ENCODE results near the gene RNF32.
"Not testable (repeated sequence)": the region's sequence is repeated elsewhere in the genome, so short reads cannot be mapped to it uniquely, and the experiment has no call there.

The RNF32 gene

GRCh38 chr7:156629873-156630272 is 10.7 kb upstream of the RNF32 start:
- peaks cover 22% of the 10 kb centered on the region for H3K9me3 ChIP-seq (ENCODE audit: insufficient read depth, low read depth, low read length)
- no peak overlapping the region for H3K9ac ChIP-seq (ENCODE audit: low read depth, low read length)
- no peaks in the 10 kb centered on the region for H3K36me3 ChIP-seq (ENCODE audit: insufficient read depth, low read depth, low read length)
- peaks cover 4% of the 10 kb centered on the region for H3K4me1 ChIP-seq (ENCODE audit: insufficient read depth, low read length)
- no peaks in the 10 kb centered on the region for H3K27me3 ChIP-seq (ENCODE audit: insufficient read depth, low read length)
- no peak overlapping the region for H3K27ac ChIP-seq (ENCODE audit: low read length)
- H3K4me3 ChIP-seq (ENCODE audit: low read length) = no peak overlapping the region

GRCh38 chr7:156634117-156634516 is 6.5 kb upstream of the RNF32 start:
- Histone ChIP-seq H3K4me1 (ENCODE audit: insufficient read depth, low read length) (no peaks in the 10 kb centered on the region), H3K4me3 (ENCODE audit: low read length) (no peak overlapping the region), H3K27me3 (ENCODE audit: insufficient read depth, low read length) (peaks cover 2% of the 10 kb centered on the region; the same call in 1 of the 2 replicates), H3K9ac (ENCODE audit: low read depth, low read length) (no peak overlapping the region), H3K27ac (ENCODE audit: low read length) (no peak overlapping the region), H3K9me3 (ENCODE audit: insufficient read depth, low read depth, low read length) (peaks cover 13% of the 10 kb centered on the region), H3K36me3 (ENCODE audit: insufficient read depth, low read depth, low read length) (no peaks in the 10 kb centered on the region)

- Histone ChIP-seq H3K9me3 (ENCODE audit: insufficient read depth, low read depth, low read length) (no peaks in the 10 kb centered on the region; the same call in 1 of the 2 replicates), H3K36me3 (ENCODE audit: insufficient read depth, low read depth, low read length) (no peaks in the 10 kb centered on the region), H3K27me3 (ENCODE audit: insufficient read depth, low read length) (peaks cover 12% of the 10 kb centered on the region), H3K9ac (ENCODE audit: low read depth, low read length) (no peak overlapping the region), H3K4me3 (ENCODE audit: low read length) (no peak overlapping the region), H3K4me1 (ENCODE audit: insufficient read depth, low read length) (no peaks in the 10 kb centered on the region), H3K27ac (ENCODE audit: low read length) (no peak overlapping the region)
These were observed 4.8 kb upstream of the RNF32 start for GRCh38 chr7:156635529-156636385.

GRCh38 chr7:156637093-156637492 is 3.5 kb upstream of the RNF32 start:
- not testable (repeated sequence) for H3K4me3 ChIP-seq (ENCODE audit: low read length); H3K27ac ChIP-seq (ENCODE audit: low read length); H3K9ac ChIP-seq (ENCODE audit: low read depth, low read length); H3K9me3 ChIP-seq (ENCODE audit: insufficient read depth, low read depth, low read length); H3K36me3 ChIP-seq (ENCODE audit: insufficient read depth, low read depth, low read length); H3K4me1 ChIP-seq (ENCODE audit: insufficient read depth, low read length)
- H3K27me3 ChIP-seq (ENCODE audit: insufficient read depth, low read length) = peaks cover 24% of the 10 kb centered on the region

GRCh38 chr7:156638443-156639077 is 2.0 kb upstream of the RNF32 start:
- Histone ChIP-seq H3K9ac (ENCODE audit: low read depth, low read length) (no peak overlapping the region), H3K27me3 (ENCODE audit: insufficient read depth, low read length) (peaks cover 35% of the 10 kb centered on the region), H3K9me3 (ENCODE audit: insufficient read depth, low read depth, low read length) (no peaks in the 10 kb centered on the region; the same call in 1 of the 2 replicates), H3K27ac (ENCODE audit: low read length) (no peak overlapping the region), H3K4me1 (ENCODE audit: insufficient read depth, low read length) (peaks cover 3% of the 10 kb centered on the region; the same call in 1 of the 2 replicates), H3K4me3 (ENCODE audit: low read length) (no peak overlapping the region), H3K36me3 (ENCODE audit: insufficient read depth, low read depth, low read length) (no peaks in the 10 kb centered on the region)

- Histone ChIP-seq H3K9ac (ENCODE audit: low read depth, low read length) (peak overlapping the region; percentile 20; the same call in 1 of the 2 replicates), H3K4me3 (ENCODE audit: low read length) (peak overlapping the region; percentile 72; the same call in 1 of the 2 replicates), H3K4me1 (ENCODE audit: insufficient read depth, low read length) (peaks cover 3% of the 10 kb centered on the region; the same call in 1 of the 2 replicates), H3K27ac (ENCODE audit: low read length) (no peak overlapping the region), H3K27me3 (ENCODE audit: insufficient read depth, low read length) (peaks cover 35% of the 10 kb centered on the region), H3K9me3 (ENCODE audit: insufficient read depth, low read depth, low read length) (no peaks in the 10 kb centered on the region; the same call in 1 of the 2 replicates), H3K36me3 (ENCODE audit: insufficient read depth, low read depth, low read length) (no peaks in the 10 kb centered on the region)
These were observed 933 bp upstream of the RNF32 start for GRCh38 chr7:156639426-156640256.

- H3K4me1 ChIP-seq (ENCODE audit: insufficient read depth, low read length) = peaks cover 3% of the 10 kb centered on the region; the same call in 1 of the 2 replicates
- H3K9me3 ChIP-seq (ENCODE audit: insufficient read depth, low read depth, low read length) = no peaks in the 10 kb centered on the region; the same call in 1 of the 2 replicates
- H3K27ac ChIP-seq (ENCODE audit: low read length) = no peak overlapping the region
- peak overlapping the region; percentile 77; the same call in 1 of the 2 replicates for H3K9ac ChIP-seq (ENCODE audit: low read depth, low read length)
- H3K4me3 ChIP-seq (ENCODE audit: low read length) = peak overlapping the region; percentile 72
- H3K27me3 ChIP-seq (ENCODE audit: insufficient read depth, low read length) = peaks cover 35% of the 10 kb centered on the region
- H3K36me3 ChIP-seq (ENCODE audit: insufficient read depth, low read depth, low read length) = no peaks in the 10 kb centered on the region
These were observed 443 bp downstream of the RNF32 start for GRCh38 chr7:156640949-156641485.

GRCh38 chr7:156642306-156643045 is 1.9 kb downstream of the RNF32 start:
- Histone ChIP-seq H3K27me3 (ENCODE audit: insufficient read depth, low read length) (peaks cover 35% of the 10 kb centered on the region), H3K9me3 (ENCODE audit: insufficient read depth, low read depth, low read length) (no peaks in the 10 kb centered on the region; the same call in 1 of the 2 replicates), H3K9ac (ENCODE audit: low read depth, low read length) (no peak overlapping the region)

GRCh38 chr7:156647330-156647729 is 6.8 kb downstream of the RNF32 start:
- H3K9me3 ChIP-seq (ENCODE audit: insufficient read depth, low read depth, low read length); H3K36me3 ChIP-seq (ENCODE audit: insufficient read depth, low read depth, low read length); H3K4me3 ChIP-seq (ENCODE audit: low read length); H3K27ac ChIP-seq (ENCODE audit: low read length); H3K9ac ChIP-seq (ENCODE audit: low read depth, low read length); H3K4me1 ChIP-seq (ENCODE audit: insufficient read depth, low read length); H3K27me3 ChIP-seq (ENCODE audit: insufficient read depth, low read length): not testable (repeated sequence)

More at GRCh38 chr7:156642306-156643045, 1.9 kb downstream of the RNF32 start:
- H3K36me3 ChIP-seq (ENCODE audit: insufficient read depth, low read depth, low read length) = no peaks in the 10 kb centered on the region
- H3K4me3 ChIP-seq (ENCODE audit: low read length) = no peak overlapping the region
- peaks cover 3% of the 10 kb centered on the region; the same call in 1 of the 2 replicates for H3K4me1 ChIP-seq (ENCODE audit: insufficient read depth, low read length)
- H3K27ac ChIP-seq (ENCODE audit: low read length) = no peak overlapping the region

- Histone ChIP-seq H3K36me3 (ENCODE audit: insufficient read depth, low read depth, low read length) (no peaks in the 10 kb centered on the region), H3K4me1 (ENCODE audit: insufficient read depth, low read length) (no peaks in the 10 kb centered on the region), H3K9ac (ENCODE audit: low read depth, low read length) (no peak overlapping the region), H3K4me3 (ENCODE audit: low read length) (no peak overlapping the region), H3K27me3 (ENCODE audit: insufficient read depth, low read length) (no peaks in the 10 kb centered on the region), H3K9me3 (ENCODE audit: insufficient read depth, low read depth, low read length) (no peaks in the 10 kb centered on the region), H3K27ac (ENCODE audit: low read length) (no peak overlapping the region)
These were observed 9.5 kb downstream of the RNF32 start for GRCh38 chr7:156650042-156650441.

All from iPS-20b (cell line).